Naive thymus-derived CD4-positive, alpha-beta T cell (primary cell): ENCODE measurements around the gene OSTF1. TPM values are rescaled to one million over a fixed set of nuclear protein-coding genes. Genes with fewer than 3 reads are reported as not detected.

Experiments
- ATAC-seq: fragments of 150-1000 bp; cut with Tn5 transposase; 2 replicates; pipeline ENCODE4 v1.10.0; 2021; ENCODE audit warnings: mild to moderate bottlenecking, moderate library complexity
- CTCF ChIA-PET: fragments of 350-600 bp; sonication (Branson Sonifier 250); formaldehyde crosslinking; loops from one replicate; lab custom pipeline; 2021; ENCODE audit warnings: antibody characterized with exemption; lab: Charles Lee
- POLR2A ChIA-PET: fragments of 350-600 bp; sonication (Branson Sonifier 250); formaldehyde crosslinking; loops from one replicate; lab custom pipeline; 2021; ENCODE audit warnings: antibody characterized with exemption, inconsistent platforms; lab: Charles Lee
- DNase-seq, 9 donors: peaks; one replicate each; pipeline versions ENCODE4 v3.0.0 to v3.0.0-alpha.2; 2020 to 2022; ENCODE audit warnings: mixed read lengths in 1 of 9
- H3K27ac ChIP-seq: one replicate; pipeline ENCODE4 v1.7.0; 2013; ENCODE audit warnings: mild to moderate bottlenecking, low read depth, low read length, moderate library complexity
- H3K27me3 ChIP-seq, 2 donors: one replicate each; pipeline ENCODE4 v1.7.0; 2013; ENCODE audit warnings: low read length in 2 of 2, mild to moderate bottlenecking in 2 of 2, moderate library complexity in 2 of 2; ENCODE audit not compliant: control insufficient read depth in 2 of 2, insufficient read depth in 2 of 2
- H3K36me3 ChIP-seq, 3 experiments: 1 replicate in 2 of 3; 2 replicates in 1 of 3; pipeline ENCODE4 v1.7.0; 2013; ENCODE audit warnings: low read length in 3 of 3, mild to moderate bottlenecking in 3 of 3, moderate library complexity in 1 of 3; ENCODE audit not compliant: insufficient read depth in 3 of 3, control insufficient read depth in 2 of 3
- H3K4me1 ChIP-seq, 2 donors: one replicate each; pipeline ENCODE4 v1.7.0; 2013; ENCODE audit warnings: low read length in 2 of 2, mild to moderate bottlenecking in 2 of 2, moderate library complexity in 1 of 2; ENCODE audit not compliant: control insufficient read depth in 2 of 2, insufficient read depth in 2 of 2
- H3K4me3 ChIP-seq: 2 replicates; pipeline ENCODE4 v1.7.0; 2013; ENCODE audit warnings: mild to moderate bottlenecking, low read length
- H3K9me3 ChIP-seq, 3 experiments: 1 replicate in 2 of 3; 2 replicates in 1 of 3; pipeline ENCODE4 v1.7.0; 2013; ENCODE audit warnings: low read length in 3 of 3; ENCODE audit not compliant: control insufficient read depth in 2 of 3
- H3K27ac Mint-ChIP-seq, 9 donors: one replicate each; pipeline ENCODE4 v1.8.0; 2020 to 2022; ENCODE audit warnings: mixed read lengths in 9 of 9, mild to moderate bottlenecking in 8 of 9, moderate library complexity in 5 of 9, inconsistent platforms in 2 of 9
- H3K27me3 Mint-ChIP-seq, 5 donors: one replicate each; pipeline ENCODE4 v1.8.0; 2021 to 2022; ENCODE audit warnings: mixed read lengths in 5 of 5, mild to moderate bottlenecking in 1 of 5
- H3K36me3 Mint-ChIP-seq, 5 donors: one replicate each; pipeline ENCODE4 v1.8.0; 2020 to 2022; ENCODE audit warnings: mixed read lengths in 5 of 5, mild to moderate bottlenecking in 3 of 5, inconsistent platforms in 1 of 5
- H3K4me1 Mint-ChIP-seq, 7 donors: one replicate each; pipeline ENCODE4 v1.8.0; 2020 to 2022; ENCODE audit warnings: mixed read lengths in 7 of 7, mild to moderate bottlenecking in 3 of 7, inconsistent platforms in 1 of 7
- H3K4me3 Mint-ChIP-seq, 10 donors: one replicate each; pipeline ENCODE4 v1.8.0; 2020 to 2022; ENCODE audit warnings: mild to moderate bottlenecking in 10 of 10, mixed read lengths in 10 of 10, moderate library complexity in 6 of 10, inconsistent platforms in 2 of 10
- H3K9me3 Mint-ChIP-seq, 11 donors: one replicate each; pipeline ENCODE4 v1.8.0; 2020 to 2022; ENCODE audit warnings: mixed read lengths in 11 of 11, mild to moderate bottlenecking in 4 of 11, inconsistent platforms in 1 of 11, moderate library complexity in 1 of 11
- intact Hi-C, 2 donors: fragments of 100-400 bp; cut with micrococcal nuclease; formaldehyde crosslinking; loops; one replicate each; pipeline ENCODE4 v1.15.1; 2023
- polyA plus RNA-seq, 2 donors: library from polyadenylated mRNA; unstranded; fragments of 300-500 nt; fragmentation: Illumina TruSeq; gene quantifications; one replicate each; pipeline ENCODE4 v1.2.3, GENCODE V29; 2021
- total RNA-seq, 6 experiments: library from RNA in 5 of 6; stranded (reverse) in 5 of 6; gene quantifications; 1 replicate in 5 of 6; 2 replicates in 1 of 6; pipeline ENCODE4 v1.2.3 and lab custom pipeline; 2021 to 2026

Gene OSTF1
- total and polyA plus RNA-seq, 7 experiments from 2014 or later = 38.7 to 141 (median 88.0) TPM

DNA sequence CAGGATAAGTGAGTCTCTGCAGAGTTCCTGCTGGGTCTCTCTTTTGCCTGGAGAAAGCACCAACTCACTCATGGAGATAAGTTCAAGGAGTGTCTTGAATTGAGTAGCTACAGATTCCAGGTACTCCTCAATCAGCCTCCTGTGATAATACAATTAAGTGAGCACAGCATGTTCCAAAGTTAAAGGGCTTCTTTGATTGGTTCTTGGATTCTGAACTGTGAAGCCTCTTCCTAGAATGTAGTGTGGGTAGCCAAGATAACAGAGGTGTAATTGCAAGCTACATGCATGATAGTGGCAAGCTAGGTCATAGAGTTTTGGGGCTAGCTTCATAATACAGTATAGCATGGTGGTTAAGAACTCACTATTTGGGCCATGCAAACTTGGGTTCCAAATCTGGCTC, 37.0 kb upstream of the OSTF1 start:
- Histone ChIP-seq H3K9me3 (no peaks in the 10 kb centered on the region), H3K27ac (no peak overlapping the region), H3K4me3 (no peak overlapping the region), H3K27me3 (no peaks in the 10 kb centered on the region), H3K36me3 (no peaks in the 10 kb centered on the region), H3K4me1 (no peaks in the 10 kb centered on the region)
- peaks cover 0 to 4% (median 0%) of the 10 kb centered on the region in 11 donors for H3K9me3 Mint-ChIP-seq
- no peaks in the 10 kb centered on the region for H3K27me3 Mint-ChIP-seq
- no peak overlapping the region for H3K27ac Mint-ChIP-seq
- POLR2A ChIA-PET = no interaction called here
- DNase-seq = no peak
- no peaks in the 10 kb centered on the region for H3K4me1 Mint-ChIP-seq
- no peak for ATAC-seq
- intact Hi-C loops = no loop called here
- no peak overlapping the region for H3K4me3 Mint-ChIP-seq
- H3K36me3 Mint-ChIP-seq = no peaks in the 10 kb centered on the region
- CTCF ChIA-PET = no interaction called here

- ATAC-seq = no peak
- DNase-seq = no peak
- Histone ChIP-seq H3K9me3 (no peaks in the 10 kb centered on the region), H3K4me1 (no peaks in the 10 kb centered on the region), H3K4me3 (no peak overlapping the region), H3K27ac (no peak overlapping the region), H3K36me3 (no peaks in the 10 kb centered on the region), H3K27me3 (no peaks in the 10 kb centered on the region)
- H3K4me1 Mint-ChIP-seq = no peaks in the 10 kb centered on the region
- no peak overlapping the region for H3K4me3 Mint-ChIP-seq
- CTCF ChIA-PET = no interaction called here
- POLR2A ChIA-PET = no interaction called here
- peaks cover 0 to 6% (median 0%) of the 10 kb centered on the region in 11 donors for H3K9me3 Mint-ChIP-seq
- intact Hi-C loops = no loop called here
- H3K27ac Mint-ChIP-seq = no peak overlapping the region
- no peaks in the 10 kb centered on the region for H3K27me3 Mint-ChIP-seq
- peaks cover 0 to 7% (median 0%) of the 10 kb centered on the region in 5 donors for H3K36me3 Mint-ChIP-seq
These were observed 34.4 kb upstream of the OSTF1 start for GRCh38 chr9:75053869-75054268.

- Histone ChIP-seq H3K4me1 (no peaks in the 10 kb centered on the region), H3K4me3 (no peak overlapping the region), H3K27ac (no peak overlapping the region), H3K27me3 (no peaks in the 10 kb centered on the region), H3K36me3 (no peaks in the 10 kb centered on the region), H3K9me3 (no peaks in the 10 kb centered on the region)
- Mint-ChIP-seq H3K27me3 (no peaks in the 10 kb centered on the region), H3K9me3 (peaks cover 0 to 8% (median 1%) of the 10 kb centered on the region in 11 donors), H3K4me1 (no peaks in the 10 kb centered on the region), H3K36me3 (peaks cover 0 to 7% (median 3%) of the 10 kb centered on the region in 5 donors), H3K27ac (no peak overlapping the region), H3K4me3 (no peak overlapping the region)
- intact Hi-C loops = no loop called here
- ATAC-seq (no peak), DNase-seq (no peak)
- ChIA-PET POLR2A (interaction anchor here (1.1 kb wide), 1 partner anchor 87 kb away, joined by 4 read pairs; no protein-coding TSS in a partner anchor), CTCF (interaction anchor here (0.6 kb wide), 2 partner anchors 26 to 239 kb away, joined by 4 to 6 read pairs; partner anchors contain the start of gene CARNMT1)
These were observed 33.8 kb upstream of the OSTF1 start for GRCh38 chr9:75054368-75055001.

GRCh38 chr9:75061169-75061568, 27.1 kb upstream of the OSTF1 start:
- H3K4me3 ChIP-seq = no peak overlapping the region
- no peak overlapping the region for H3K27ac ChIP-seq
- CTCF ChIA-PET = no interaction called here
- H3K9me3 ChIP-seq = no peaks in the 10 kb centered on the region
- H3K36me3 Mint-ChIP-seq = peaks cover 0 to 36% (median 19%) of the 10 kb centered on the region in 5 donors
- H3K4me3 Mint-ChIP-seq = no peak overlapping the region
- peak overlapping the region in 1 of 9 donors; percentile 32 for H3K27ac Mint-ChIP-seq
- intact Hi-C loops = no loop called here
- H3K36me3 ChIP-seq = peaks cover 0 to 43% (median 7%) of the 10 kb centered on the region in 3 experiments
- H3K27me3 Mint-ChIP-seq = no peaks in the 10 kb centered on the region
- no peaks in the 10 kb centered on the region for H3K27me3 ChIP-seq
- DNase-seq (no peak), ATAC-seq (no peak)
- peaks cover 0 to 7% (median 0%) of the 10 kb centered on the region in 11 donors for H3K9me3 Mint-ChIP-seq
- POLR2A ChIA-PET = interaction anchor here (0.5 kb wide), 1 partner anchor 55 kb away, joined by 3 read pairs; no protein-coding TSS in a partner anchor
- peaks cover 0 to 2% (median 0%) of the 10 kb centered on the region in 7 donors for H3K4me1 Mint-ChIP-seq
- H3K4me1 ChIP-seq = no peaks in the 10 kb centered on the region

GRCh38 chr9:75063556-75064305, 24.6 kb upstream of the OSTF1 start:
- Histone ChIP-seq H3K4me3 (no peak overlapping the region), H3K27ac (peak overlapping the region; percentile 14), H3K4me1 (no peaks in the 10 kb centered on the region), H3K27me3 (no peaks in the 10 kb centered on the region), H3K36me3 (peaks cover 4 to 65% (median 7%) of the 10 kb centered on the region in 3 experiments), H3K9me3 (no peaks in the 10 kb centered on the region)
- Mint-ChIP-seq H3K36me3 (peaks cover 5 to 60% (median 36%) of the 10 kb centered on the region in 5 donors), H3K27me3 (no peaks in the 10 kb centered on the region), H3K4me1 (peaks cover 0 to 12% (median 6%) of the 10 kb centered on the region in 7 donors), H3K9me3 (peaks cover 0 to 6% (median 0%) of the 10 kb centered on the region in 11 donors), H3K4me3 (no peak overlapping the region), H3K27ac (peak overlapping the region in 8 of 9 donors; percentile 23 to 88 (median 54))
- no peak for DNase-seq
- POLR2A ChIA-PET = interaction anchor here (0.7 to 1.2 kb wide), 2 partner anchors 12 to 36 kb away, joined by 3 to 5 read pairs; partner anchors contain the start of gene CARNMT1
- no peak for ATAC-seq
- intact Hi-C loops = no loop called here
- CTCF ChIA-PET = interaction anchor here (0.9 to 1.2 kb wide), 2 partner anchors 14 to 33 kb away, joined by 3 to 4 read pairs; no protein-coding TSS in a partner anchor

DNA sequence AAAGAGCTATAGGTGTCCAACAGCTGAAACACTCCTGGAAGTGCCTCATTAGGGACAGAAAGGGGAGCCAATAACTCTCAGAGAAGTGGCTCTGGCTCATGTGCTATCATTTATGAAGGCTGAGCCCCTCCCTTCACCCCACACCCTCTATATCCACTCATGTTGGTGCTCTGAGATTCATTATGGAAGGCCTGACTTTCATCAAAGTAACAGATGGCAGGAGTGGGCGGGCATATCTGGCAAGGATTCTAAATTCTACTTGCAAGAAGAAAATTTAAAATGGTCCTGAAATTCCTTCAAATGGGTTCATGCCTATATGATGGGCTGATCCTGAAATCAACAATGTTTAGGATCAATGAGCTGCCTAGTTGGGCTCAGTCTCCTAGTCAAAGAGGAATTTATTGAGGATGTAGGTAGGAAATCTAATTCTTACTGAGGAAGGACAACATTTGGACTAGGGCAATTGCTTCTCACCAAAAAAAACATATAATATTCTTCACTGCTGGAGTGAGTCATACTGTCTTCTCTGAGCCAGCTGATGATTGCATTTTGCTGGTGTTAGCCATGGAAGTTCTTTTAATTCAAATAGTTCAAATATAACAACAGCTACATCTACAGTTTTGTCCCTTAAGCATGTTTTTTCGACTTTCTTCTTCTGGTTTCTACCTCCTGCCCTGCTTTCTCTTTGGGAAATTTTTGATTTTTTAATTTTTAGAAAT, 23.8 kb upstream of the OSTF1 start:
- Histone ChIP-seq H3K27me3 (no peaks in the 10 kb centered on the region), H3K4me1 (no peaks in the 10 kb centered on the region), H3K9me3 (no peaks in the 10 kb centered on the region), H3K4me3 (no peak overlapping the region), H3K27ac (peak overlapping the region; percentile 8), H3K36me3 (peaks cover 4 to 72% (median 7%) of the 10 kb centered on the region in 3 experiments)
- Mint-ChIP-seq H3K36me3 (peaks cover 5 to 57% (median 34%) of the 10 kb centered on the region in 5 donors), H3K9me3 (peaks cover 0 to 4% (median 0%) of the 10 kb centered on the region in 11 donors), H3K4me1 (peaks cover 0 to 18% (median 6%) of the 10 kb centered on the region in 7 donors), H3K27me3 (no peaks in the 10 kb centered on the region), H3K4me3 (no peak overlapping the region), H3K27ac (peak overlapping the region in 7 of 9 donors; percentile 25 to 66 (median 52))
- DNase-seq (no peak), ATAC-seq (no peak)
- intact Hi-C loops = no loop called here
- POLR2A ChIA-PET = interaction anchor here (0.6 to 1.2 kb wide), 2 partner anchors 11 to 972 kb away, joined by 3 to 5 read pairs; no protein-coding TSS in a partner anchor
- CTCF ChIA-PET = interaction anchor here (0.9 to 1.2 kb wide), 2 partner anchors 14 to 34 kb away, joined by 3 to 4 read pairs; no protein-coding TSS in a partner anchor
